ENCODE results near the gene TIPIN.

GRCh38 chr15:66288093-66288492 lies 68.4 kb downstream of the TIPIN start:
- TF ChIP-seq POLR2AphosphoS5 (IDR thresholded peaks at IDR 0.05; ENCODE audit: low read depth, low read length) (no peak), TAF1 (IDR thresholded peaks at IDR 0.05; ENCODE audit: borderline replicate concordance, insufficient read depth, low read length) (no peak), REST (IDR thresholded peaks at IDR 0.05; ENCODE audit: insufficient read depth in 1 of 2, low read depth in 2 of 2, low read length in 2 of 2) (no peak)

All from PFSK-1 (cell line).